ENCODE data around the gene KIAA0232.

- TF ChIP-seq CTCF (conservative IDR thresholded peaks at IDR 0.05 in 1 of 2, IDR thresholded peaks at IDR 0.05 in 1 of 2; ENCODE audit: extremely low read depth in 1 of 2, insufficient read depth in 1 of 2, low read depth in 1 of 2, low read length in 2 of 2) (no peak), EZH2 (IDR thresholded peaks at IDR 0.05; ENCODE audit: borderline replicate concordance, low read length) (no peak)
Measured at GRCh38 chr4:6775746-6776145, 6.8 kb upstream of the KIAA0232 start.

All from mammary epithelial cell (primary cell).